Measurements from ENCODE around the gene KLK6.
A peak's percentile ranks its signal among the peaks of the same experiment; 100 is the strongest.

Gene KLK6

GRCh38 chr19:50932018-50932689 lies 37.2 kb downstream of the KLK6 start:
- no peak for TF ChIP-seq CTCF (IDR thresholded peaks at IDR 0.05; ENCODE audit: low read depth, low read length)
- no peak overlapping the region for H3K4me3 ChIP-seq (ENCODE audit: low read depth, low read length)

- TF ChIP-seq CTCF (IDR thresholded peaks at IDR 0.05; ENCODE audit: low read depth, low read length), result no peak
- H3K4me3 ChIP-seq (ENCODE audit: low read depth, low read length), result no peak overlapping the region
Observed at GRCh38 chr19:50931023-50931422, 38.4 kb downstream of the KLK6 start.

GRCh38 chr19:50928831-50929230 lies 40.6 kb downstream of the KLK6 start:
- no peak overlapping the region for H3K4me3 ChIP-seq (ENCODE audit: low read depth, low read length)
- TF ChIP-seq CTCF (IDR thresholded peaks at IDR 0.05; ENCODE audit: low read depth, low read length), result no peak

- no peak overlapping the region for H3K4me3 ChIP-seq (ENCODE audit: low read depth, low read length)
- TF ChIP-seq CTCF (IDR thresholded peaks at IDR 0.05; ENCODE audit: low read depth, low read length), result no peak
Observed at GRCh38 chr19:50926144-50926543, 43.2 kb downstream of the KLK6 start.

GRCh38 chr19:50925734-50926133 lies 43.7 kb downstream of the KLK6 start:
- H3K4me3 ChIP-seq (ENCODE audit: low read depth, low read length), result no peak overlapping the region
- no peak for TF ChIP-seq CTCF (IDR thresholded peaks at IDR 0.05; ENCODE audit: low read depth, low read length)

- no peak for TF ChIP-seq CTCF (IDR thresholded peaks at IDR 0.05; ENCODE audit: low read depth, low read length)
- no peak overlapping the region for H3K4me3 ChIP-seq (ENCODE audit: low read depth, low read length)
Observed at GRCh38 chr19:50924586-50924985, 44.8 kb downstream of the KLK6 start.

- peak; percentile 82 for TF ChIP-seq CTCF (IDR thresholded peaks at IDR 0.05; ENCODE audit: low read depth, low read length)
- no peak overlapping the region for H3K4me3 ChIP-seq (ENCODE audit: low read depth, low read length)
Observed at GRCh38 chr19:50922317-50922853, 47.0 kb downstream of the KLK6 start.

Data from WI38 (cell line).